Glutamatergic neuron (in vitro differentiated cells): Measurements from ENCODE around the gene SLC12A3. TPM values are rescaled to one million over a fixed set of nuclear protein-coding genes. Genes with fewer than 3 reads are reported as not detected.

Experiments
- DNase-seq: peaks from one replicate; pipeline ENCODE4 v3.0.0; 2022
- H3K27ac Mint-ChIP-seq: one replicate; pipeline ENCODE4 v1.8.0; 2020; ENCODE audit warnings: mild to moderate bottlenecking, mixed read lengths, inconsistent platforms; ENCODE audit not compliant: unreplicated experiment
- H3K27me3 Mint-ChIP-seq: one replicate; pipeline ENCODE4 v1.8.0; 2020; ENCODE audit warnings: mild to moderate bottlenecking, moderate library complexity, mixed read lengths, inconsistent platforms; ENCODE audit not compliant: unreplicated experiment
- H3K36me3 Mint-ChIP-seq: one replicate; pipeline ENCODE4 v1.8.0; 2020; ENCODE audit warnings: mild to moderate bottlenecking, mixed read lengths, inconsistent platforms; ENCODE audit not compliant: unreplicated experiment
- H3K4me1 Mint-ChIP-seq: one replicate; pipeline ENCODE4 v1.8.0; 2020; ENCODE audit warnings: mild to moderate bottlenecking, low read depth, mixed read lengths, inconsistent platforms; ENCODE audit not compliant: unreplicated experiment
- H3K4me3 Mint-ChIP-seq: one replicate; pipeline ENCODE4 v1.8.0; 2020; ENCODE audit warnings: mild to moderate bottlenecking, mixed read lengths, inconsistent platforms; ENCODE audit not compliant: unreplicated experiment
- H3K9me3 Mint-ChIP-seq: one replicate; pipeline ENCODE4 v1.8.0; 2020; ENCODE audit warnings: mild to moderate bottlenecking, moderate library complexity, mixed read lengths, inconsistent platforms; ENCODE audit not compliant: unreplicated experiment
- total RNA-seq: library from RNA; stranded (reverse); fragmentation: NEBNext Ultra II Directional; extraction: Animal tissue kit (Norgen Biotek cat#: 25700); gene quantifications from one replicate; pipeline ENCODE4 v1.2.1, GENCODE V29; 2021; ENCODE audit not compliant: unreplicated experiment
- TF ChIP-seq, protein P1 (sequence below): fragments of 200-600 bp; sonication (generic); IDR thresholded peaks from one replicate; pipeline ENCODE4 v1.5.0; 2021; ENCODE audit not compliant: partially characterized antibody, unreplicated experiment

The SLC12A3 gene
- total RNA-seq, 1 donor from 2014 or later = not detected

DNA sequence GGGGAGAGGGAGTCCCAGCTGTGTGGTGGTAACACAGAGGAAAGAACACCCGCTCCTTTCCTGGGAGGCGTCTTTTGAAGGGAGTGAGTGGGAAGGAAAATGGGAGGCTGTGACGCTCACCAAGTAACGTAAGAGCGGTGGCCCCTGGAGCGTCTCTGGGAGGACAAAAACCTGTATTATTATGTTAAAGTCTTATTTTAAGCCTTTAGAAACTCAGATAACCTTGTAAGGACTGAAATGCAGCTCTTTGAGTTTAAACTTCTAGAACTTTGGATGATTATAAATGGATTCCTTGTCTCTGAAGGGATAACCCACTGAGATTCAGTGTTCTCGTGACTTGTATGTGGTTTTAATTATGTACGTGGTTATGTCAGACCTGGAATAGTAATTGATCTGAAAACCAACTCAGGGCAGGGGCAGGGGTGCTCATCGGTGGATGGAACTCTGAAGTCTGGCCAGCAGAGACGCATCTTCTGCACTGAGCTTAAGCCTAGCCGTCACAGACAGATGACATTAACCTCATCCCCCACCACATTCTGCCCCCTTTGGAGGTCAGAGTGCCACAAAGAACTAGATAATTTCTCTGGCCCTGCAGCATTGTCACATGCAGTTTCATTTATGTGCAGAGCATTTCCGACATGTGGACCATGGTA, 41.8 kb upstream of the SLC12A3 start:
- H3K9me3 Mint-ChIP-seq = no peaks in the 10 kb centered on the region
- no peak overlapping the region for H3K27ac Mint-ChIP-seq
- DNase-seq = no peak
- peaks cover 3% of the 10 kb centered on the region for H3K36me3 Mint-ChIP-seq
- no peak overlapping the region for H3K4me3 Mint-ChIP-seq
- H3K27me3 Mint-ChIP-seq = no peaks in the 10 kb centered on the region
- TF ChIP-seq, protein P1, sequence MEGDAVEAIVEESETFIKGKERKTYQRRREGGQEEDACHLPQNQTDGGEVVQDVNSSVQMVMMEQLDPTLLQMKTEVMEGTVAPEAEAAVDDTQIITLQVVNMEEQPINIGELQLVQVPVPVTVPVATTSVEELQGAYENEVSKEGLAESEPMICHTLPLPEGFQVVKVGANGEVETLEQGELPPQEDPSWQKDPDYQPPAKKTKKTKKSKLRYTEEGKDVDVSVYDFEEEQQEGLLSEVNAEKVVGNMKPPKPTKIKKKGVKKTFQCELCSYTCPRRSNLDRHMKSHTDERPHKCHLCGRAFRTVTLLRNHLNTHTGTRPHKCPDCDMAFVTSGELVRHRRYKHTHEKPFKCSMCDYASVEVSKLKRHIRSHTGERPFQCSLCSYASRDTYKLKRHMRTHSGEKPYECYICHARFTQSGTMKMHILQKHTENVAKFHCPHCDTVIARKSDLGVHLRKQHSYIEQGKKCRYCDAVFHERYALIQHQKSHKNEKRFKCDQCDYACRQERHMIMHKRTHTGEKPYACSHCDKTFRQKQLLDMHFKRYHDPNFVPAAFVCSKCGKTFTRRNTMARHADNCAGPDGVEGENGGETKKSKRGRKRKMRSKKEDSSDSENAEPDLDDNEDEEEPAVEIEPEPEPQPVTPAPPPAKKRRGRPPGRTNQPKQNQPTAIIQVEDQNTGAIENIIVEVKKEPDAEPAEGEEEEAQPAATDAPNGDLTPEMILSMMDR = no peak
- no peaks in the 10 kb centered on the region for H3K4me1 Mint-ChIP-seq

DNA sequence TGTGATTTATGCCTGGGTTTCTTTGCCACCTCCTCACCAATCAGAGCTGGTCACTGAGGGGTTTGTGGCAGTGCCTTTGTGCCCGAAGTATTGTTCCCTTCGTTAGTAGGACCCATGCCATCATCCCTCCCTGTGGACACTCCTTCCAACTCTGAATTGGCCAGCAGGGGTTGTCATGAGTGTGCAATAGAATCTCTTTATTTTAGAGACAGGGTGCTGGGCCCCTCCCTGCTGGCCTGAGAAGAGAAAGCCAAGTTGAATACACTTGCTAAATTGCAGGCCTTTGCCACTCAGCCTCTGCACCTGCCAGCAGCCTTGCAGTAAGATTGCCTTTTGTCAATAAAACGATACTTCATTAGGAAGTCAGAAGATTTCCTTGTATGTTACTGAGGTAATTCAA, 40.7 kb upstream of the SLC12A3 start:
- H3K27ac Mint-ChIP-seq = no peak overlapping the region

DNA sequence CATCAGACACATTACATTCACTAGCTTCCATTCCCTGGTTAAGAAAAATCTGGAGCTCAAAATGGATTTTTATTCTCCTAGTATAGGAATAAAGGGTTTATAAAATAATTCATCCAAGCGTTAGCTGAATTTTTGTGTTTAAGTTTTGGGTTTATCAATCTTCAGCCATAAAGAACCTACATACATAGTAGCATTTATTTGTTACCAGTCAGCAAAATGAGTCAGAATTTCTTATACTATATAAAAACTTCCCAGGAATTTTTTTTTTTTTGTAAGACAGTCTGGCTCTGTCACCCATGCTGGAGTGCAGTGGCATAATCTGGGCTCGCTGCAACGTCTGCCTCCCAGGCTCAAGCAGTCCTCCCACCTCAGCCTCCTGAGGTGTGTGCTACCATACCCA, 40.2 kb upstream of the SLC12A3 start:
- Mint-ChIP-seq H3K27ac (no peak overlapping the region), H3K27me3 (no peaks in the 10 kb centered on the region), H3K36me3 (peaks cover 3% of the 10 kb centered on the region), H3K9me3 (no peaks in the 10 kb centered on the region), H3K4me3 (no peak overlapping the region), H3K4me1 (no peaks in the 10 kb centered on the region)
- DNase-seq = no peak
- TF ChIP-seq, protein P1 = no peak

More for the DNA sequence above, 40.7 kb upstream of the SLC12A3 start:
- H3K9me3 Mint-ChIP-seq = no peaks in the 10 kb centered on the region
- no peaks in the 10 kb centered on the region for H3K4me1 Mint-ChIP-seq
- TF ChIP-seq, protein P1 = no peak
- no peak for DNase-seq
- H3K4me3 Mint-ChIP-seq = no peak overlapping the region
- no peaks in the 10 kb centered on the region for H3K27me3 Mint-ChIP-seq
- H3K36me3 Mint-ChIP-seq = peaks cover 3% of the 10 kb centered on the region

DNA sequence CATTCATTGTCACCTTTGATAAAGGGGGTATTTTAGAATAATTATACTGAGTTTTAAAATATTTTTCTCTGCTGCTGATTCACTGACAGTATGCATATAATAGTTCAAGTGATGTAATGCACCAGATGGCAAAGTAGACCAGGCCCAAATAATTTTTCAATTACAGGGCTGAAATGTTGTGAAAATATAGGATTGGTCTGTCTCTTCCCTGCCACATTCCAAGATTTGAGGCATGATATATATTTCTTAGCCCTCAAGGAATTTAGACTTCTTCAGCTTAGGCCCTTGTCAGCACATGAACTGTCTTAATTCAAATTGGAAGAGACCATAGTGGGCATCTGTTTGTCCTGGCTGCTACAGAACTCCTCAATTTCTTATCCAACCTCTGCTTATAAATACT, 39.2 kb upstream of the SLC12A3 start:
- DNase-seq = no peak
- Mint-ChIP-seq H3K4me3 (no peak overlapping the region), H3K27me3 (no peaks in the 10 kb centered on the region), H3K36me3 (peaks cover 3% of the 10 kb centered on the region), H3K27ac (no peak overlapping the region), H3K4me1 (no peaks in the 10 kb centered on the region), H3K9me3 (no peaks in the 10 kb centered on the region)
- TF ChIP-seq, protein P1 = no peak

DNA sequence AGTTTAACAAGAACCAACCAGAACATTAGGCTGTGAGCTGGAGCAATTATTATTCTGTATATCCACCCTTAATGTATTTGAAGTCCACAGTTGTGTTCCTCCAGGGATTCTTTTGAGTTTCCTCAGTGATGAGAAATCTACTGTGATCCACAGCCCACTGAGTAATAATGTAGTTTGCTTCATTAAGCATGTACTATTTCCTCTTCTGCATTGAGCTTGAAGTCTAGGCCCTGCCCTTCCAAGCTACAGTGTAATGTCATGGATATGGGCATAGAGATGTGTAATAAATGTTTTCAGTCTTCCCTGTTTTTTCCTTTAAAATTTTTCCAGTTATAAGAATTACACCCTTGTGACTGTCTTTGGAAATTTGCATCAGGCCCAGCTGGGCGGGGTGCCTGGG, 36.4 kb upstream of the SLC12A3 start:
- Mint-ChIP-seq H3K27ac (no peak overlapping the region), H3K4me3 (no peak overlapping the region), H3K4me1 (no peaks in the 10 kb centered on the region), H3K9me3 (no peaks in the 10 kb centered on the region), H3K27me3 (no peaks in the 10 kb centered on the region), H3K36me3 (no peaks in the 10 kb centered on the region)
- no peak for DNase-seq
- TF ChIP-seq, protein P1 = no peak
